A549 (cell line): ENCODE measurements around the gene CIITA. TPM values are rescaled to one million over a fixed set of nuclear protein-coding genes. Genes with fewer than 3 reads are reported as not detected.

Experiments used
- ATAC-seq, 2 experiments: fragments of 200-7000 bp in 1 of 2; fragments of >200 bp in 1 of 2; cut with Nextera tagmentation in 1 of 2; cut with Tn5 transposase in 1 of 2; 3 replicates each; pipeline versions ENCODE4 v1.8.0 to v1.9.1; 2018 to 2020; ENCODE audit warnings: mild to moderate bottlenecking in 1 of 2, moderate library complexity in 1 of 2
- CTCF ChIA-PET: fragments of 300-600 bp; sonication (Branson Sonifier 250); formaldehyde crosslinking; extraction: SDS; loops from one replicate; lab custom pipeline; 2021; ENCODE audit warnings: antibody characterized with exemption, inconsistent platforms; lab: Yijun Ruan, JAX
- POLR2A ChIA-PET: fragments of 350-600 bp; formaldehyde crosslinking; extraction: SDS; loops from one replicate; lab custom pipeline; 2021; ENCODE audit warnings: antibody characterized with exemption, inconsistent platforms; lab: Yijun Ruan, JAX
- DNase-seq, 2 experiments: peaks; one replicate each; pipeline versions ENCODE4 v3.0.0 to v3.0.0-alpha.2; 2011 to 2016; ENCODE audit warnings: low read depth in 1 of 2, low spot score in 1 of 2
- FAIRE-seq: peaks from 2 replicates; lab custom pipeline; 2011; peaks lifted over from hg19 to GRCh38; lab: Jason Lieb, UNC
- H3K27ac ChIP-seq, 2 experiments: fragments of >200 bp; sonication (Bioruptor Twin); formaldehyde crosslinking; 3 replicates each; pipeline ENCODE4 v1.5.1; 2016 to 2017
- H3K4me1 ChIP-seq: fragments of >200 bp; sonication (Bioruptor Twin); formaldehyde crosslinking; 3 replicates; pipeline ENCODE4 v1.6.1; 2016
- H3K4me2 ChIP-seq: fragments of >200 bp; sonication (Bioruptor Twin); formaldehyde crosslinking; 3 replicates; pipeline ENCODE4 v1.6.1; 2016
- H3K4me3 ChIP-seq: fragments of >200 bp; sonication (Bioruptor Twin); formaldehyde crosslinking; 3 replicates; pipeline ENCODE4 v1.5.1; 2016
- H3K9me3 ChIP-seq: fragments of >200 bp; sonication (Bioruptor Twin); formaldehyde crosslinking; 3 replicates; pipeline ENCODE4 v1.6.1; 2016
- BHLHE40 ChIP-seq: IDR thresholded peaks from 2 replicates; pipeline ENCODE4 v1.6.1; 2012; ENCODE audit warnings: low read depth, low read length, inconsistent platforms
- CBX2 ChIP-seq: fragments of 200-600 bp; sonication (generic); IDR thresholded peaks from 2 replicates; pipeline ENCODE4 v1.6.1; 2016; ENCODE audit warnings: low read depth, mild to moderate bottlenecking, borderline replicate concordance
- CBX8 ChIP-seq: fragments of 200-600 bp; sonication (generic); IDR thresholded peaks from 2 replicates; pipeline ENCODE4 v1.6.1; 2016
- EP300 ChIP-seq, 2 experiments: fragments of >200 bp; sonication (Bioruptor Twin); formaldehyde crosslinking; IDR thresholded peaks; 2 replicates in 1 of 2; 3 replicates in 1 of 2; pipeline ENCODE4 v1.6.1; 2016 to 2017
- FOSB ChIP-seq: fragments of 250-450 bp; sonication (Bioruptor Pico); IDR thresholded peaks from 2 replicates; pipeline ENCODE4 v1.5.0; 2020; ENCODE audit warnings: mild to moderate bottlenecking, moderate library complexity
- FOXS1 ChIP-seq: fragments of 250-450 bp; sonication (Bioruptor Pico); IDR thresholded peaks from 2 replicates; pipeline ENCODE4 v1.5.0; 2020; ENCODE audit warnings: mild to moderate bottlenecking, moderate library complexity
- HDAC2 ChIP-seq: fragments of 200-600 bp; sonication (generic); IDR thresholded peaks from 2 replicates; pipeline ENCODE4 v1.6.1; 2016
- HEYL ChIP-seq: fragments of 250-450 bp; sonication (Bioruptor Pico); IDR thresholded peaks from 2 replicates; pipeline ENCODE4 v1.8.0; 2021; ENCODE audit warnings: mild to moderate bottlenecking, moderate library complexity
- JUN ChIP-seq, 2 experiments: fragments of >200 bp; sonication (Bioruptor Twin); formaldehyde crosslinking; IDR thresholded peaks; 2 replicates in 1 of 2; 3 replicates in 1 of 2; pipeline ENCODE4 v1.6.1; 2016 to 2017
- JUNB ChIP-seq: fragments of >200 bp; sonication (Bioruptor Twin); formaldehyde crosslinking; IDR thresholded peaks from 2 replicates; pipeline ENCODE4 v1.6.1; 2016
- KDM1A ChIP-seq: fragments of 200-600 bp; sonication (generic); IDR thresholded peaks from 2 replicates; pipeline ENCODE4 v1.6.1; 2016; ENCODE audit warnings: low read depth, mild to moderate bottlenecking
- PHF8 ChIP-seq: fragments of 200-600 bp; sonication (generic); IDR thresholded peaks from 2 replicates; pipeline ENCODE4 v1.6.1; 2016; ENCODE audit warnings: low read depth, mild to moderate bottlenecking, antibody characterized with exemption, moderate library complexity, borderline replicate concordance
- RAD21 ChIP-seq, 2 experiments: fragments of >200 bp in 1 of 2; sonication (Bioruptor Twin) in 1 of 2; formaldehyde crosslinking in 1 of 2; IDR thresholded peaks in 1 of 2; conservative IDR thresholded peaks in 1 of 2; 2 replicates in 1 of 2; 3 replicates in 1 of 2; pipeline ENCODE4 v1.6.1; 2012 to 2018; ENCODE audit warnings: inconsistent platforms in 1 of 2
- RCOR1 ChIP-seq: fragments of 150-350 bp; IDR thresholded peaks from 2 replicates; pipeline ENCODE4 v1.6.1; 2014; ENCODE audit warnings: antibody characterized with exemption, low read length, low read depth
- SREBF2 ChIP-seq: fragments of 450-650 bp; IDR thresholded peaks from 2 replicates; pipeline ENCODE4 v1.6.1; 2014; ENCODE audit warnings: mild to moderate bottlenecking, moderate library complexity
- TFCP2L1 ChIP-seq: fragments of 250-450 bp; sonication (Bioruptor Pico); IDR thresholded peaks from 2 replicates; pipeline ENCODE4 v1.5.0; 2021; ENCODE audit warnings: mild to moderate bottlenecking
- ZC3H11A ChIP-seq: fragments of 450-650 bp; IDR thresholded peaks from 2 replicates; pipeline ENCODE4 v1.6.1; 2014; ENCODE audit warnings: antibody characterized with exemption, mild to moderate bottlenecking
- ZNF302 ChIP-seq: fragments of 250-450 bp; sonication (Bioruptor Pico); IDR thresholded peaks from 2 replicates; pipeline ENCODE4 v1.9.0; 2021; ENCODE audit warnings: inconsistent platforms, mild to moderate bottlenecking, moderate library complexity
- WGBS: methylation state at CpG from one replicate; pipeline ENCODE4 v1.1.6; 2017; ENCODE audit errors: missing lambda C conversion rate; 5-methylcytosine and 5-hydroxymethylcytosine counted together
- polyA plus RNA-seq, 4 experiments: library from polyadenylated mRNA; depleted of rRNA in 3 of 4; stranded (reverse); fragments of >200 nt; fragmentation: RNase III in 1 of 4; extraction: RNeasy Plus Mini Kit Qiagen cat#74134 plus additional on column Dnase treatment in 1 of 4; gene quantifications; 2 replicates in 3 of 4; 3 replicates in 1 of 4; pipeline ENCODE4 v1.2.3, GENCODE V29; 2011 to 2017
- TF ChIP-seq, protein P1 (sequence below): IDR thresholded peaks from 2 replicates; pipeline ENCODE4 v1.6.1; 2012
- TF ChIP-seq, protein P2 (sequence below): fragments of >200 bp; sonication (Bioruptor Twin); formaldehyde crosslinking; IDR thresholded peaks from 2 replicates; pipeline ENCODE4 v1.6.1; 2016
- TF ChIP-seq, protein P3 (sequence below): fragments of 450-650 bp; IDR thresholded peaks from 2 replicates; pipeline ENCODE4 v1.6.1; 2014; ENCODE audit warnings: antibody characterized with exemption
- TF ChIP-seq, protein P4 (sequence below): IDR thresholded peaks from 2 replicates; pipeline ENCODE4 v1.6.1; 2012

CIITA gene
- polyA plus RNA-seq, 2 of the 4 experiments (the other 2 are of a cell fraction): 0.06 TPM; not detected in 1

DNA sequence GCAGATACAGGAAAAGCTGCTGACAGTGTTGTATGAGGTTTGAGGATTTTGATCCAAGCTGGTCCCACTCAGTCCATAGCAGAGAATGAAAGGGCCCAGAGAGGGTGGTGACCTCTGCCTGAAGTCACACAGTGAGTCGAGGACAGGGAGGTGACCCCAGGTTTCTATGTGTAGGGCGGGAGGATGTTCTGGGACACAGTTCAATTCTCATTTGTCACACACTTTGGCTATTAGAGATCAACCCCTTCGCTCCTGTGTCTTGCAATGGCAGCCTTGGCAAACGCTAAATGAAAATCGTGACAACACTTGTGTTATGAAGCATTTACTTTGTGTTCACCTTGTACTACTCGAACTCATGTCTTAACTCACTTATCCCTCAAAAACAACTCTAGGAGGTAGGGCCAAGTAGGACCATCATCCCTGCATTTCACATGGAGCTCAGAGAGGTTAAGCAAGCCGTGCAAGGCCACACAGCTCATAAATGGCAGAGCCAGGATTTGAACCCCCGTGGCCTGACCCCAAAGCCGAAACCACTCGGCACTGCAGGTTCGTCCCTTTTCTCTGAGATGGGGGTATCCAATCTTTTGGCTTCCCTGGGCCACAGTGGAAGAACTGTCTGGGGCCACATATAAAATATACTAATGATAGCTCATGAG lies 55.1 kb downstream of the CIITA start:
- 91% methylated on average over 11 of the region's 11 CpGs for WGBS
- DNase-seq (no peak), ATAC-seq (no peak), FAIRE-seq (no peak)
- TF ChIP-seq, protein P1, sequence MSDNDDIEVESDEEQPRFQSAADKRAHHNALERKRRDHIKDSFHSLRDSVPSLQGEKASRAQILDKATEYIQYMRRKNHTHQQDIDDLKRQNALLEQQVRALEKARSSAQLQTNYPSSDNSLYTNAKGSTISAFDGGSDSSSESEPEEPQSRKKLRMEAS: no peak
- TF ChIP-seq EP300 (IDR thresholded peaks at IDR 0.05): no peak
- no peak for TF ChIP-seq CBX2
- TF ChIP-seq, protein P2, sequence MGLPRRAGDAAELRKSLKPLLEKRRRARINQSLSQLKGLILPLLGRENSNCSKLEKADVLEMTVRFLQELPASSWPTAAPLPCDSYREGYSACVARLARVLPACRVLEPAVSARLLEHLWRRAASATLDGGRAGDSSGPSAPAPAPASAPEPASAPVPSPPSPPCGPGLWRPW: no peak
- TF ChIP-seq FOSB: no peak
- no peak for TF ChIP-seq BHLHE40
- TF ChIP-seq, protein P3, sequence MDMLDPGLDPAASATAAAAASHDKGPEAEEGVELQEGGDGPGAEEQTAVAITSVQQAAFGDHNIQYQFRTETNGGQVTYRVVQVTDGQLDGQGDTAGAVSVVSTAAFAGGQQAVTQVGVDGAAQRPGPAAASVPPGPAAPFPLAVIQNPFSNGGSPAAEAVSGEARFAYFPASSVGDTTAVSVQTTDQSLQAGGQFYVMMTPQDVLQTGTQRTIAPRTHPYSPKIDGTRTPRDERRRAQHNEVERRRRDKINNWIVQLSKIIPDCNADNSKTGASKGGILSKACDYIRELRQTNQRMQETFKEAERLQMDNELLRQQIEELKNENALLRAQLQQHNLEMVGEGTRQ: no peak
- TF ChIP-seq RAD21 (conservative IDR thresholded peaks at IDR 0.05 in 1 of 2, IDR thresholded peaks at IDR 0.05 in 1 of 2): no peak
- TF ChIP-seq ZNF302 (CRISPR knock-in tag): no peak
- no peak for TF ChIP-seq HDAC2
- no peak for TF ChIP-seq CBX8
- TF ChIP-seq, protein P4, sequence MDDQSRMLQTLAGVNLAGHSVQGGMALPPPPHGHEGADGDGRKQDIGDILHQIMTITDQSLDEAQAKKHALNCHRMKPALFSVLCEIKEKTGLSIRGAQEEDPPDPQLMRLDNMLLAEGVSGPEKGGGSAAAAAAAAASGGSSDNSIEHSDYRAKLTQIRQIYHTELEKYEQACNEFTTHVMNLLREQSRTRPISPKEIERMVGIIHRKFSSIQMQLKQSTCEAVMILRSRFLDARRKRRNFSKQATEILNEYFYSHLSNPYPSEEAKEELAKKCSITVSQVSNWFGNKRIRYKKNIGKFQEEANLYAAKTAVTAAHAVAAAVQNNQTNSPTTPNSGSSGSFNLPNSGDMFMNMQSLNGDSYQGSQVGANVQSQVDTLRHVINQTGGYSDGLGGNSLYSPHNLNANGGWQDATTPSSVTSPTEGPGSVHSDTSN: no peak
- TF ChIP-seq FOXS1 (CRISPR knock-in tag): no peak
- no peak for TF ChIP-seq TFCP2L1
- TF ChIP-seq KDM1A: no peak
- no peak for TF ChIP-seq SREBF2
- no peak for TF ChIP-seq HEYL (CRISPR knock-in tag)
- Histone ChIP-seq H3K27ac (no peak overlapping the region), H3K4me2 (no peak overlapping the region), H3K9me3 (no peaks in the 10 kb centered on the region), H3K4me1 (no peaks in the 10 kb centered on the region), H3K4me3 (no peak overlapping the region)
- POLR2A ChIA-PET: interaction anchor here (0.7 kb wide), 1 partner anchor 10 kb away, joined by 3 read pairs; the partner anchor contains the start of gene DEXI
- CTCF ChIA-PET: interaction anchor here (0.8 to 1.4 kb wide), 2 partner anchors 13 to 21 kb away, joined by 4 to 5 read pairs; no protein-coding TSS in a partner anchor

DNA sequence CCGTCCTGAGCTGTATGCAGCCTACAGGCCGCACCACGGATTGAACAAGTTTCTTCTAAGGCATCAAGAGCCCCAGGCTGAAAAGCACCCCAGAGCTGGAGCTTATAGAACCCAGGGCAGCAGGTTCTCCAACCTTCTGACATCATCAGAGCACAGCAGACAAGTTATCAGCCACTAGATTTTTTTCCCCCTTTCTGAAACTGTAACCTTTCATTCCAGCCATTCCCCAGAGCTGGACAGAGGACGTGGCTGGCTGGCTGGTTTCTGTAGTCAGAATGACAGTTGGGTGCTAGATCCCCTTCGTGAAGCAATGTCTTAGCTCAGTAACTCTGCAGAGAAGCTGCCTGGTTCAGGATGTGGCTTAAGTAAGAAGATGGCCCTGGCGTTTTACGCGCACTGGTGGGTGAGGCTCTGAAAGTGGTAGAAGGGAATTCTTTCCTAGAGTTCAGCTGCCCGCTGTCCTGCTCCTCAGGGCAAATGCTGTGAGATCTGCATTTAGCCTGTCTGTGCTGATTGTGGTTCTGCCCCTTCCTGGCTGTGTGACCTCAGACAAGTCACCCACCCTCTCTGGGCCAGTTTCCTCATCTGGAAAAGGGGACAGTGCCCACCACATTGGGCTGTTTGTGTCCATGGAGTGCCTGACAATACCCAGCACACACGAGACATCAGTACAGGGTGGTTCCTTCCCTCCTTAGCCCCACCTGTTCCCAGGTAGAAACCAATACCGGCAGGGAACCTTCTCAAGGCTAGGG lies 56.1 kb downstream of the CIITA start:
- TF ChIP-seq PHF8 (no peak), RCOR1 (no peak), CBX8 (no peak), FOSB (no peak), ZC3H11A (no peak), JUNB (no peak), JUN (IDR thresholded peaks at IDR 0.05) (no peak), RAD21 (conservative IDR thresholded peaks at IDR 0.05 in 1 of 2, IDR thresholded peaks at IDR 0.05 in 1 of 2) (no peak), ZNF302 (CRISPR knock-in tag) (no peak)
- 96% methylated on average over 11 of the region's 11 CpGs for WGBS

More for the DNA sequence above, 56.1 kb downstream of the CIITA start:
- DNase-seq (no peak), FAIRE-seq (no peak), ATAC-seq (no peak)
- no peak overlapping the region for H3K4me3 ChIP-seq
- H3K9me3 ChIP-seq: no peaks in the 10 kb centered on the region
- CTCF ChIA-PET: interaction anchor here (0.8 to 1.4 kb wide), 2 partner anchors 14 to 23 kb away, joined by 4 to 5 read pairs; no protein-coding TSS in a partner anchor
- POLR2A ChIA-PET: interaction anchor here (0.7 kb wide), 1 partner anchor 189 kb away, joined by 10 read pairs; no protein-coding TSS in a partner anchor
- H3K4me2 ChIP-seq: no peak overlapping the region
- H3K4me1 ChIP-seq: no peaks in the 10 kb centered on the region
- no peak overlapping the region for H3K27ac ChIP-seq
